Sigmoid colon (tissue), 4 donors: ENCODE measurements around the gene CABLES2.

Experiments used
- CTCF ChIP-seq, 4 experiments: fragments of 450-650 bp in 3 of 4; fragments of 200-600 bp in 1 of 4; IDR thresholded peaks; one replicate each; pipeline ENCODE4 v1.5.1; 2016 to 2019; ENCODE audit warnings: antibody characterized with exemption in 4 of 4, mild to moderate bottlenecking in 3 of 4, moderate library complexity in 2 of 4
- EP300 ChIP-seq, 4 donors: sonication (generic); formaldehyde crosslinking; IDR thresholded peaks; one replicate each; pipeline ENCODE4 v1.6.1; 2017; ENCODE audit warnings: antibody characterized with exemption in 4 of 4
- POLR2AphosphoS5 ChIP-seq, 4 donors: sonication (generic); formaldehyde crosslinking; IDR thresholded peaks; one replicate each; pipeline ENCODE4 v1.6.1; 2017; ENCODE audit warnings: antibody characterized with exemption in 4 of 4

- TF ChIP-seq CTCF (IDR thresholded peaks at IDR 0.05) = no peak
- TF ChIP-seq EP300 (IDR thresholded peaks at IDR 0.05) = no peak
- no peak for TF ChIP-seq POLR2AphosphoS5 (IDR thresholded peaks at IDR 0.05)
These were observed 48.0 kb upstream of the CABLES2 start for GRCh38 chr20:62454904-62455636.
